Mesendoderm (in vitro differentiated cells): ENCODE measurements around the gene SPRY4.

Experiments
- DNase-seq: peaks from one replicate; pipeline ENCODE4 v3.0.0; 2013
- H2AK5ac ChIP-seq: 2 replicates; pipeline ENCODE4 v1.6.1; 2013; ENCODE audit warnings: low read length, inconsistent platforms
- H2BK120ac ChIP-seq: 2 replicates; pipeline ENCODE4 v1.6.1; 2013; ENCODE audit warnings: low read depth, mild to moderate bottlenecking, low read length, moderate library complexity, mixed read lengths
- H2BK15ac ChIP-seq: replicated peaks from 2 replicates; pipeline ENCODE4 v1.6.1; 2013; ENCODE audit warnings: low read depth, mild to moderate bottlenecking, moderate library complexity
- H2BK5ac ChIP-seq: 2 replicates; pipeline ENCODE4 v1.6.1; 2013; ENCODE audit warnings: low read length, inconsistent platforms
- H3K18ac ChIP-seq: 2 replicates; pipeline ENCODE4 v1.6.1; 2013; ENCODE audit warnings: mild to moderate bottlenecking, low read length, mixed read lengths
- H3K23ac ChIP-seq: one replicate; pipeline ENCODE4 v1.6.1; 2013; ENCODE audit warnings: low read length
- H3K27ac ChIP-seq: 2 replicates; pipeline ENCODE4 v1.5.1; 2013; ENCODE audit warnings: low read depth, mild to moderate bottlenecking, inconsistent platforms, low read length, moderate library complexity
- H3K27me3 ChIP-seq: 2 replicates; pipeline ENCODE4 v1.6.1; 2013; ENCODE audit warnings: low read length, control low read depth, mild to moderate bottlenecking, inconsistent platforms; ENCODE audit not compliant: insufficient read depth, poor library complexity
- H3K36me3 ChIP-seq: 2 replicates; pipeline ENCODE4 v1.6.1; 2013; ENCODE audit warnings: low read length, inconsistent platforms; ENCODE audit not compliant: control insufficient read depth, insufficient read depth
- H3K4ac ChIP-seq: one replicate; pipeline ENCODE4 v1.6.1; 2013; ENCODE audit warnings: low read depth, mild to moderate bottlenecking, low read length, moderate library complexity
- H3K4me1 ChIP-seq: 2 replicates; pipeline ENCODE4 v1.6.1; 2013; ENCODE audit warnings: low read depth, low read length, inconsistent platforms; ENCODE audit not compliant: control insufficient read depth
- H3K4me2 ChIP-seq: 2 replicates; pipeline ENCODE4 v1.6.1; 2013; ENCODE audit warnings: low read length
- H3K4me3 ChIP-seq: 2 replicates; pipeline ENCODE4 v1.5.1; 2013; ENCODE audit warnings: mild to moderate bottlenecking, low read length
- H3K56ac ChIP-seq: one replicate; pipeline ENCODE4 v1.6.1; 2013; ENCODE audit warnings: low read length
- H3K79me1 ChIP-seq: 2 replicates; pipeline ENCODE4 v1.6.1; 2013; ENCODE audit warnings: low read length, inconsistent platforms
- H3K79me2 ChIP-seq: 2 replicates; pipeline ENCODE4 v1.6.1; 2013; ENCODE audit warnings: mild to moderate bottlenecking, low read length; ENCODE audit not compliant: control insufficient read depth, insufficient read depth
- H3K9ac ChIP-seq: 2 replicates; pipeline ENCODE4 v1.6.1; 2013; ENCODE audit warnings: low read length, inconsistent platforms
- H4K5ac ChIP-seq: one replicate; pipeline ENCODE4 v1.6.1; 2013; ENCODE audit warnings: low read length
- H4K8ac ChIP-seq: one replicate; pipeline ENCODE4 v1.6.1; 2013; ENCODE audit warnings: low read depth, mild to moderate bottlenecking, control low read depth, low read length, moderate library complexity
- WGBS: extraction: QIAGEN DNeasy Blood & Tissue Kit; methylation state at CpG from one replicate; pipeline ENCODE4 v1.1.7; 2013; ENCODE audit warnings: low lambda C conversion rate, missing lambda C conversion rate; ENCODE audit not compliant: insufficient coverage; ENCODE audit errors: extremely low coverage; 5-methylcytosine and 5-hydroxymethylcytosine counted together

SPRY4 gene

GRCh38 chr5:142292249-142292648 is 32.6 kb downstream of the SPRY4 start:
- Histone ChIP-seq H3K79me1 (peaks cover 18% of the 10 kb centered on the region), H3K4ac (peak overlapping the region; percentile 81), H3K27ac (no peak overlapping the region), H3K36me3 (no peaks in the 10 kb centered on the region), H2BK15ac (no peak overlapping the region), H3K23ac (peak overlapping the region; percentile 12), H3K4me2 (no peak overlapping the region), H3K4me3 (no peak overlapping the region), H4K8ac (peak overlapping the region; percentile 76), H3K79me2 (peaks cover 28% of the 10 kb centered on the region), H3K27me3 (no peaks in the 10 kb centered on the region), H2AK5ac (peak overlapping the region; percentile 22), H3K56ac (peak overlapping the region; percentile 38), H3K4me1 (peaks cover 50% of the 10 kb centered on the region), H3K18ac (peak overlapping the region; percentile 21), H2BK120ac (no peak overlapping the region), H3K9ac (no peak overlapping the region), H2BK5ac (peak overlapping the region; percentile 10), H4K5ac (no peak overlapping the region)
- peak; percentile 18 for DNase-seq
- WGBS: no CpG with 5 or more reads among the region's 5 CpGs

GRCh38 chr5:142290577-142291299 is 34.1 kb downstream of the SPRY4 start:
- H3K9ac ChIP-seq: peak overlapping the region; percentile 55
- no peak overlapping the region for H4K8ac ChIP-seq
- no peak overlapping the region for H3K4me2 ChIP-seq
- H3K27ac ChIP-seq: peak overlapping the region; percentile 69
- no peak overlapping the region for H2BK15ac ChIP-seq
- DNase-seq: peak; percentile 95
- H3K23ac ChIP-seq: peak overlapping the region; percentile 70
- peak overlapping the region; percentile 91 for H2AK5ac ChIP-seq
- H3K79me2 ChIP-seq: peaks cover 23% of the 10 kb centered on the region
- H3K79me1 ChIP-seq: peaks cover 15% of the 10 kb centered on the region
- H3K4me3 ChIP-seq: no peak overlapping the region
- H3K36me3 ChIP-seq: no peaks in the 10 kb centered on the region
- peak overlapping the region; percentile 97 for H2BK5ac ChIP-seq
- H4K5ac ChIP-seq: peak overlapping the region; percentile 89
- no CpG with 5 or more reads among the region's 5 CpGs for WGBS
- H3K4me1 ChIP-seq: peaks cover 36% of the 10 kb centered on the region
- no peaks in the 10 kb centered on the region for H3K27me3 ChIP-seq
- H3K18ac ChIP-seq: peak overlapping the region; percentile 77
- peak overlapping the region; percentile 52 for H2BK120ac ChIP-seq
- H3K4ac ChIP-seq: peak overlapping the region; percentile 97
- peak overlapping the region; percentile 81 for H3K56ac ChIP-seq

GRCh38 chr5:142289708-142290576 is 34.9 kb downstream of the SPRY4 start:
- H3K18ac ChIP-seq: peak overlapping the region; percentile 77
- H3K36me3 ChIP-seq: no peaks in the 10 kb centered on the region
- peak overlapping the region; percentile 52 for H2BK120ac ChIP-seq
- peaks cover 33% of the 10 kb centered on the region for H3K4me1 ChIP-seq
- H3K27me3 ChIP-seq: no peaks in the 10 kb centered on the region
- WGBS: no CpG with 5 or more reads among the region's 11 CpGs
- peak overlapping the region; percentile 61 for H2AK5ac ChIP-seq
- H3K27ac ChIP-seq: peak overlapping the region; percentile 69
- peak overlapping the region; percentile 89 for H4K5ac ChIP-seq
- H3K79me1 ChIP-seq: peaks cover 15% of the 10 kb centered on the region
- peak overlapping the region; percentile 81 for H3K56ac ChIP-seq
- peaks cover 23% of the 10 kb centered on the region for H3K79me2 ChIP-seq
- H3K4me3 ChIP-seq: no peak overlapping the region
- no peak for DNase-seq
- no peak overlapping the region for H3K23ac ChIP-seq
- H3K4ac ChIP-seq: peak overlapping the region; percentile 97
- no peak overlapping the region for H3K4me2 ChIP-seq
- no peak overlapping the region for H2BK15ac ChIP-seq
- H3K9ac ChIP-seq: peak overlapping the region; percentile 55
- no peak overlapping the region for H4K8ac ChIP-seq
- H2BK5ac ChIP-seq: peak overlapping the region; percentile 97

GRCh38 chr5:142287973-142288313 is 36.9 kb downstream of the SPRY4 start:
- no peak overlapping the region for H3K4me3 ChIP-seq
- H3K4me1 ChIP-seq: peaks cover 23% of the 10 kb centered on the region
- H2BK120ac ChIP-seq: no peak overlapping the region
- peak overlapping the region; percentile 77 for H3K56ac ChIP-seq
- no peak overlapping the region for H2AK5ac ChIP-seq
- H3K79me2 ChIP-seq: peaks cover 14% of the 10 kb centered on the region
- peaks cover 10% of the 10 kb centered on the region for H3K79me1 ChIP-seq
- H3K18ac ChIP-seq: peak overlapping the region; percentile 41
- DNase-seq: no peak
- H3K9ac ChIP-seq: peak overlapping the region; percentile 13
- H2BK5ac ChIP-seq: no peak overlapping the region
- H3K27ac ChIP-seq: peak overlapping the region; percentile 56
- H3K4ac ChIP-seq: peak overlapping the region; percentile 0
- no peak overlapping the region for H4K8ac ChIP-seq
- H3K27me3 ChIP-seq: no peaks in the 10 kb centered on the region
- no peak overlapping the region for H4K5ac ChIP-seq
- no peak overlapping the region for H3K23ac ChIP-seq
- no CpG with 5 or more reads among the region's 5 CpGs for whole genome bisulfite sequencing
- H3K4me2 ChIP-seq: no peak overlapping the region
- H3K36me3 ChIP-seq: no peaks in the 10 kb centered on the region
- no peak overlapping the region for H2BK15ac ChIP-seq

GRCh38 chr5:142287096-142287972 is 37.5 kb downstream of the SPRY4 start:
- Histone ChIP-seq H2BK120ac (no peak overlapping the region), H2BK15ac (peak overlapping the region; percentile 28), H2AK5ac (no peak overlapping the region), H3K23ac (no peak overlapping the region), H3K4me2 (no peak overlapping the region), H3K27ac (peak overlapping the region; percentile 56), H3K4me1 (peaks cover 23% of the 10 kb centered on the region), H4K8ac (no peak overlapping the region), H3K79me2 (peaks cover 9% of the 10 kb centered on the region), H3K36me3 (no peaks in the 10 kb centered on the region), H4K5ac (no peak overlapping the region), H3K79me1 (peaks cover 11% of the 10 kb centered on the region), H3K4ac (no peak overlapping the region), H3K27me3 (no peaks in the 10 kb centered on the region), H3K56ac (peak overlapping the region; percentile 77), H3K9ac (peak overlapping the region; percentile 8), H3K18ac (peak overlapping the region; percentile 28), H3K4me3 (no peak overlapping the region), H2BK5ac (peak overlapping the region; percentile 34)
- WGBS: no CpG with 5 or more reads among the region's 17 CpGs
- peak; percentile 76 for DNase-seq
